ENCODE measurements around the gene PFDN2.

- no peak for TF ChIP-seq CTCF (IDR thresholded peaks at IDR 0.05)
- TF ChIP-seq POLR2A (IDR thresholded peaks at IDR 0.05) = no peak
These were observed 58.5 kb downstream of the PFDN2 start for GRCh38 chr1:161059293-161059692.

All from heart left ventricle (tissue), 13 donors.